GM12878 (cell line): ENCODE results near the gene PPIP5K2. TPM values are rescaled to one million over a fixed set of nuclear protein-coding genes. Genes with fewer than 3 reads are reported as not detected.

Experiments
- BCL11A ChIP-seq: IDR thresholded peaks from 2 replicates; pipeline ENCODE4 v1.6.1; 2011; ENCODE audit warnings: low read depth, low read length
- CBX3 ChIP-seq: fragments of 200-600 bp; sonication (generic); IDR thresholded peaks from 2 replicates; pipeline ENCODE4 v1.6.1; 2016; ENCODE audit warnings: low read depth, borderline replicate concordance
- CEBPB ChIP-seq, 2 experiments: fragments of 150-350 bp in 1 of 2; IDR thresholded peaks; 2 replicates each; pipeline ENCODE4 v1.6.1; 2012 to 2014; ENCODE audit warnings: low read depth in 2 of 2, low read length in 2 of 2, borderline replicate concordance in 1 of 2, inconsistent platforms in 1 of 2
- E4F1 ChIP-seq: fragments of 450-650 bp; IDR thresholded peaks from 2 replicates; pipeline ENCODE4 v1.6.1; 2018; ENCODE audit warnings: borderline replicate concordance, mild to moderate bottlenecking; ENCODE audit not compliant: partially characterized antibody
- EED ChIP-seq: sonication (generic); IDR thresholded peaks from 2 replicates; pipeline ENCODE4 v1.6.1; 2016; ENCODE audit warnings: antibody characterized with exemption, low read depth
- EGR1 ChIP-seq, 2 experiments: IDR thresholded peaks; 1 replicate in 1 of 2; 2 replicates in 1 of 2; pipeline ENCODE4 v1.6.1; 2011 to 2012; ENCODE audit warnings: low read depth in 2 of 2, low read length in 2 of 2, borderline replicate concordance in 1 of 2, mild to moderate bottlenecking in 1 of 2, moderate library complexity in 1 of 2
- IRF3 ChIP-seq: fragments of 450-650 bp; IDR thresholded peaks from 2 replicates; pipeline ENCODE4 v1.6.1; 2014; ENCODE audit warnings: mild to moderate bottlenecking
- IRF4 ChIP-seq: IDR thresholded peaks from 2 replicates; pipeline ENCODE4 v1.6.1; 2011; ENCODE audit warnings: low read depth, low read length
- LARP7 ChIP-seq: fragments of 450-650 bp; IDR thresholded peaks from 2 replicates; pipeline ENCODE4 v1.6.1; 2017; ENCODE audit warnings: mild to moderate bottlenecking
- NFXL1 ChIP-seq: fragments of 450-650 bp; IDR thresholded peaks from 2 replicates; pipeline ENCODE4 v1.6.1; 2017; ENCODE audit warnings: antibody characterized with exemption, mild to moderate bottlenecking, borderline replicate concordance
- NFYA ChIP-seq: IDR thresholded peaks from 2 replicates; pipeline ENCODE4 v1.6.1; 2011; ENCODE audit warnings: low read depth, mild to moderate bottlenecking, low read length, improper control_type of control experiment, borderline replicate concordance
- NKRF ChIP-seq: fragments of 450-650 bp; conservative IDR thresholded peaks from 2 replicates; pipeline ENCODE4 v1.6.1; 2017; ENCODE audit warnings: mild to moderate bottlenecking, moderate library complexity
- PAX8 ChIP-seq: fragments of 450-650 bp; IDR thresholded peaks from 2 replicates; pipeline ENCODE4 v1.6.1; 2017; ENCODE audit warnings: mild to moderate bottlenecking, moderate library complexity
- RBBP5 ChIP-seq: fragments of 200-600 bp; sonication (generic); conservative IDR thresholded peaks from 2 replicates; pipeline ENCODE4 v1.6.1; 2016
- RCOR1 ChIP-seq: conservative IDR thresholded peaks from 2 replicates; pipeline ENCODE4 v1.6.1; 2012; ENCODE audit warnings: low read depth, low read length, improper control_type of control experiment
- RUNX3 ChIP-seq: IDR thresholded peaks from 2 replicates; pipeline ENCODE4 v1.6.1; 2012; ENCODE audit warnings: low read length, inconsistent platforms
- SP1 ChIP-seq: IDR thresholded peaks from one replicate; pipeline ENCODE4 v1.6.1; 2011; ENCODE audit warnings: low read depth, low read length
- SUPT20H ChIP-seq: IDR thresholded peaks from 2 replicates; pipeline ENCODE4 v1.6.1; 2011; ENCODE audit warnings: low read depth, mild to moderate bottlenecking, low read length, moderate library complexity, borderline replicate concordance; ENCODE audit not compliant: control insufficient read depth
- TCF12 ChIP-seq: IDR thresholded peaks from 2 replicates; pipeline ENCODE4 v1.6.1; 2011; ENCODE audit warnings: low read depth, mild to moderate bottlenecking, low read length
- ZBED1 ChIP-seq: IDR thresholded peaks from 2 replicates; pipeline ENCODE4 v1.6.1; 2016; ENCODE audit warnings: borderline replicate concordance
- ZBTB40 ChIP-seq: fragments of 450-650 bp; IDR thresholded peaks from 2 replicates; pipeline ENCODE4 v1.6.1; 2016; ENCODE audit warnings: mild to moderate bottlenecking, moderate library complexity, borderline replicate concordance
- polyA plus RNA-seq, 11 experiments: library from polyadenylated mRNA; depleted of rRNA in 4 of 11; unstranded in 6 of 11; stranded (reverse) in 5 of 11; fragments of >200 nt; fragmentation: Nextera tagmentation in 4 of 11; fragmentation: Illumina TruSeq in 1 of 11; extraction: Ambion mirVana in 4 of 11; extraction: Trizol in 1 of 11; gene quantifications; 1 replicate in 1 of 11; 2 replicates in 10 of 11; pipeline versions ENCODE4 v1.2.1 to v1.2.3, GENCODE V29; 2011 to 2016; ENCODE audit warnings: inconsistent platforms in 2 of 11, missing spikeins in 2 of 11, low read depth in 1 of 11
- total RNA-seq, 4 experiments: library from RNA; depleted of rRNA in 3 of 4; stranded (reverse); fragments of >200 nt in 3 of 4; fragmentation: Illumina TruSeq in 1 of 4; extraction: Trizol in 1 of 4; gene quantifications; 2 replicates each; pipeline versions ENCODE4 v1.2.1 to v1.2.3, GENCODE V29; 2013 to 2021

PPIP5K2 gene
- total and polyA plus RNA-seq, 10 of the 15 experiments (the other 5 are each of a cell fraction or from before 2014, with no cell fraction given), result 27.7 to 87.3 (median 58.6) TPM

GRCh38 chr5:103258368-103258956 is 138.4 kb downstream of the PPIP5K2 start, which contains the start of gene MACIR (continued):
- TF ChIP-seq ZBTB40 (no peak), EGR1 (IDR thresholded peaks at IDR 0.05; ENCODE audit: borderline replicate concordance in 1 of 2, low read depth in 2 of 2, low read length in 2 of 2) (peak in 1 of 2 experiments; percentile 96; a peak in 2 of 3 replicates), EED (no peak), NFYA (no peak), RBBP5 (no peak), RUNX3 (no peak), CEBPB (IDR thresholded peaks at IDR 0.05; ENCODE audit: borderline replicate concordance in 1 of 2, low read depth in 2 of 2, low read length in 2 of 2) (no peak), CBX3 (no peak), NKRF (no peak), SP1 (no peak), BCL11A (no peak), LARP7 (no peak), TCF12 (no peak; the same call in 1 of the 2 replicates), IRF4 (no peak), SUPT20H (no peak), NFXL1 (no peak), IRF3 (no peak), E4F1 (no peak), PAX8 (no peak), ZBED1 (no peak), RCOR1 (0 out of 2 replicates have a peak, but pooled peaks have one; percentile 48)
